GM23338 (cell line): ENCODE results near the gene HNRNPF. TPM values are rescaled to one million over a fixed set of nuclear protein-coding genes. Genes with fewer than 3 reads are reported as not detected.

ENCODE experiments used
- ATAC-seq: fragments of 200-7000 bp; cut with Tn5 transposase; 3 replicates; pipeline ENCODE4 v1.9.1; 2020
- DNase-seq: peaks from one replicate; pipeline ENCODE4 v3.0.0-alpha.2; 2015; ENCODE audit warnings: low spot score
- H2AFZ ChIP-seq: fragments of 200-600 bp; sonication (generic); 2 replicates; pipeline ENCODE4 v1.8.0; 2016; ENCODE audit warnings: antibody characterized with exemption, mild to moderate bottlenecking, moderate library complexity
- H3F3A ChIP-seq: fragments of 200-600 bp; sonication (generic); replicated peaks from 2 replicates; pipeline ENCODE4 v1.8.0; 2017; ENCODE audit warnings: antibody characterized with exemption, mixed run types, low read depth
- H3K27ac ChIP-seq: fragments of 200-600 bp; sonication (generic); 2 replicates; pipeline ENCODE4 v1.6.1; 2016; ENCODE audit warnings: low read depth
- H3K27me3 ChIP-seq: fragments of 200-600 bp; sonication (generic); 2 replicates; pipeline ENCODE4 v1.8.0; 2016; ENCODE audit warnings: mild to moderate bottlenecking, mixed run types, moderate library complexity; ENCODE audit not compliant: insufficient read depth
- H3K36me3 ChIP-seq: fragments of 200-600 bp; sonication (generic); 2 replicates; pipeline ENCODE4 v1.8.0; 2016; ENCODE audit warnings: mild to moderate bottlenecking; ENCODE audit not compliant: insufficient read depth
- H3K4me1 ChIP-seq: fragments of 200-600 bp; sonication (generic); 2 replicates; pipeline ENCODE4 v1.8.0; 2016; ENCODE audit warnings: mild to moderate bottlenecking, moderate library complexity; ENCODE audit not compliant: insufficient read depth
- H3K4me2 ChIP-seq: fragments of 200-600 bp; sonication (generic); 2 replicates; pipeline ENCODE4 v1.7.1; 2017; ENCODE audit warnings: mixed run types
- H3K4me3 ChIP-seq: fragments of 200-600 bp; sonication (generic); 2 replicates; pipeline ENCODE4 v1.6.1; 2016; ENCODE audit warnings: mixed run types
- H3K79me2 ChIP-seq: fragments of 200-600 bp; sonication (generic); replicated peaks from 2 replicates; pipeline ENCODE4 v1.8.0; 2017; ENCODE audit warnings: mild to moderate bottlenecking; ENCODE audit not compliant: insufficient read depth
- H3K9me2 ChIP-seq: fragments of 200-600 bp; sonication (generic); 2 replicates; pipeline ENCODE4 v1.8.0; 2017; ENCODE audit not compliant: insufficient read depth
- H4K20me1 ChIP-seq: fragments of 200-600 bp; sonication (generic); replicated peaks from 2 replicates; pipeline ENCODE4 v1.8.0; 2017; ENCODE audit warnings: mild to moderate bottlenecking; ENCODE audit not compliant: insufficient read depth
- H3K27ac Mint-ChIP-seq: 2 replicates; pipeline ENCODE4 v1.8.0; 2020; ENCODE audit warnings: inconsistent platforms, mild to moderate bottlenecking, moderate library complexity, mixed read lengths
- H3K27me3 Mint-ChIP-seq: 3 replicates; pipeline ENCODE4 v1.8.0; 2022; ENCODE audit warnings: low read depth, mild to moderate bottlenecking, moderate library complexity, mixed read lengths, inconsistent platforms; ENCODE audit not compliant: insufficient read depth, poor library complexity
- H3K36me3 Mint-ChIP-seq: 3 replicates; pipeline ENCODE4 v1.8.0; 2021; ENCODE audit warnings: low read depth, mild to moderate bottlenecking, inconsistent platforms, moderate library complexity, mixed read lengths
- H3K4me1 Mint-ChIP-seq: 3 replicates; pipeline ENCODE4 v1.8.0; 2020; ENCODE audit warnings: mild to moderate bottlenecking, inconsistent platforms, mixed read lengths
- H3K4me3 Mint-ChIP-seq: 3 replicates; pipeline ENCODE4 v1.8.0; 2021; ENCODE audit warnings: moderate library complexity, mild to moderate bottlenecking, inconsistent platforms, mixed read lengths
- H3K9me3 Mint-ChIP-seq: 3 replicates; pipeline ENCODE4 v1.8.0; 2020; ENCODE audit warnings: moderate library complexity, mild to moderate bottlenecking, inconsistent platforms, mixed read lengths
- CREB1 ChIP-seq: fragments of 250-450 bp; sonication (Bioruptor Pico); IDR thresholded peaks from 2 replicates; pipeline ENCODE4 v1.5.0; 2020; ENCODE audit warnings: low read depth, mild to moderate bottlenecking, moderate library complexity
- ETS1 ChIP-seq: IDR thresholded peaks from 2 replicates; pipeline ENCODE4 v1.6.1; 2016; ENCODE audit warnings: antibody characterized with exemption
- EZH2 ChIP-seq: fragments of 200-600 bp; sonication (generic); IDR thresholded peaks from one replicate; pipeline ENCODE4 v1.8.0; 2017; ENCODE audit warnings: antibody characterized with exemption, mild to moderate bottlenecking, low read depth; ENCODE audit not compliant: unreplicated experiment
- EZH2phosphoT487 ChIP-seq: fragments of 200-600 bp; sonication (generic); IDR thresholded peaks from one replicate; pipeline ENCODE4 v1.8.1; 2018; ENCODE audit warnings: antibody characterized with exemption; ENCODE audit not compliant: unreplicated experiment
- POLR2AphosphoS5 ChIP-seq: IDR thresholded peaks from 2 replicates; pipeline ENCODE4 v1.6.1; 2016; ENCODE audit warnings: antibody characterized with exemption, low read depth
- REST ChIP-seq: IDR thresholded peaks from one replicate; pipeline ENCODE4 v1.6.1; 2018; ENCODE audit warnings: antibody characterized with exemption; ENCODE audit not compliant: unreplicated experiment
- STAT1 ChIP-seq: IDR thresholded peaks from one replicate; pipeline ENCODE4 v1.6.1; 2016; ENCODE audit warnings: antibody characterized with exemption; ENCODE audit not compliant: unreplicated experiment
- ZNF114 ChIP-seq: fragments of 250-450 bp; sonication (Bioruptor Pico); IDR thresholded peaks from 2 replicates; pipeline ENCODE4 v1.5.0; 2020; ENCODE audit warnings: mild to moderate bottlenecking, moderate library complexity
- ZNF331 ChIP-seq: fragments of 250-450 bp; sonication (Bioruptor Pico); IDR thresholded peaks from 2 replicates; pipeline ENCODE4 v1.5.0; 2020; ENCODE audit warnings: low read depth, mild to moderate bottlenecking, moderate library complexity
- ZNF462 ChIP-seq: fragments of 250-450 bp; sonication (Bioruptor Pico); IDR thresholded peaks from 2 replicates; pipeline ENCODE4 v1.5.0; 2020; ENCODE audit warnings: mild to moderate bottlenecking, moderate library complexity
- polyA plus RNA-seq: library from polyadenylated mRNA; unstranded; fragments of >200 nt; fragmentation: Nextera tagmentation; extraction: Ambion mirVana; gene quantifications from 2 replicates; pipeline ENCODE4 v1.2.1, GENCODE V29; 2016
- total RNA-seq: library from RNA; depleted of rRNA; stranded (reverse); fragments of >200 nt; shearing (Covaris generic); gene quantifications from 2 replicates; pipeline ENCODE4 v1.2.3, GENCODE V29; 2014

Gene HNRNPF
- total and polyA plus RNA-seq, 2 experiments from 2014 or later: 210 to 378 TPM

DNA sequence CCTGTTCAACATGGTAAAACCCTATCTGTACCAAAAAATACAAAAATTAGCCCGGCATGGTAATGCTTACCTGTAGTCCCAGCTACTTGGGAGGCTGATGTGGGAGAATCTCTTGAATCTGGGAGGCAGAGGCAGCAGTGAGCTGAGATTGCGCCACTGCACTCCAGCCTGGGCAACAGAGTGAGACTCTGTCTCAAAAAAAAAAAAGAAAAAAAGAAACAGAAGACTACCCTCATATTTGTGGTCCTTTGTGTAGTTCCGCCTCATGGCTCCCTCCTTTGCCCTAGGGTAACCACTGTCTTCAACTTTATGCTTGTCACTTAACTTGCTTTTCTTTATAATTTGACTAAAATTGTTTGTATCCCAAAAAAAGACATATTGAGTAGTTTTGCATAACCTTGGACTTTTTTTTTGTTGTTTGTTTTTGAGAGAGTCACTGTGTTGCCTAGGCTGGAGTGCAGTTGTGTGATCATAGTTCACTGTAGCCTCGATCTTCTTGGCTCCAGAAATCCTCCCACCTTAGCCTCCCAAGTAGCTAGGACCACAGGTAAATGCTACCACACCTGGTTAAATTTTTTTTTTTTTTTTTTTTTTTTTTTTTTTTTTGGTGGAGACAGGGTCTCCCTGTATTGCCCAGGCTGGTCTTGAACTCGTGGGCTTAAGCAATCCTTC, 31.6 kb upstream of the HNRNPF start:
- H3K4me1 Mint-ChIP-seq: peaks cover 2% of the 10 kb centered on the region; the same call in 1 of the 3 replicates
- no peak overlapping the region for H3K4me2 ChIP-seq
- H3K27me3 ChIP-seq: peaks cover 3% of the 10 kb centered on the region; the same call in 1 of the 2 replicates
- H3K79me2 ChIP-seq: no peaks in the 10 kb centered on the region
- H3K36me3 ChIP-seq: no peaks in the 10 kb centered on the region
- no peak for TF ChIP-seq ZNF462 (CRISPR knock-in tag)
- TF ChIP-seq ZNF331 (CRISPR knock-in tag): no peak
- no peak for TF ChIP-seq CREB1
- no peak for TF ChIP-seq ZNF114 (CRISPR knock-in tag)
- no peak for TF ChIP-seq REST
- no peak for TF ChIP-seq EZH2
- TF ChIP-seq EZH2phosphoT487: no peak
- no peak for TF ChIP-seq STAT1
- TF ChIP-seq POLR2AphosphoS5: no peak
- no peak for TF ChIP-seq ETS1
- H3K27ac ChIP-seq: no peak overlapping the region
- ATAC-seq: no peak
- H2AFZ ChIP-seq: no peak overlapping the region
- H4K20me1 ChIP-seq: no peaks in the 10 kb centered on the region
- no peaks in the 10 kb centered on the region for H3K9me2 ChIP-seq
- H3K36me3 Mint-ChIP-seq: peaks cover 14% of the 10 kb centered on the region; the same call in 2 of the 3 replicates
- no peak overlapping the region for H3K27ac Mint-ChIP-seq
- peaks cover 11% of the 10 kb centered on the region for H3K9me3 Mint-ChIP-seq
- H3K4me3 ChIP-seq: no peak overlapping the region
- peaks cover 3% of the 10 kb centered on the region; the same call in 1 of the 2 replicates for H3K4me1 ChIP-seq
- DNase-seq: no peak
- no peak overlapping the region for H3K4me3 Mint-ChIP-seq
- 0 out of 2 replicates have a peak, but pooled peaks cover 4% of the 10 kb centered on the region for H3F3A ChIP-seq
- peaks cover 11% of the 10 kb centered on the region for H3K27me3 Mint-ChIP-seq
